Body of pancreas (tissue), 4 donors: Measurements from ENCODE around the gene UPK3B.
"Not testable (repeated sequence)": the region's sequence is repeated elsewhere in the genome, so short reads cannot be mapped to it uniquely, and the experiment has no call there.

Experiments
- CTCF ChIP-seq, 7 experiments: fragments of 450-650 bp in 4 of 7; fragments of 200-600 bp in 3 of 7; sonication (generic) in 3 of 7; IDR thresholded peaks; one replicate each; pipeline ENCODE4 v1.5.1; 2016 to 2019; ENCODE audit warnings: antibody characterized with exemption in 7 of 7
- POLR2A ChIP-seq, 3 donors: fragments of 450-650 bp; IDR thresholded peaks; one replicate each; pipeline ENCODE4 v1.6.1; 2016; ENCODE audit warnings: antibody characterized with exemption in 3 of 3, mild to moderate bottlenecking in 2 of 3

- TF ChIP-seq POLR2A, CTCF (IDR thresholded peaks at IDR 0.05): not testable (repeated sequence)
These were observed 11.7 kb upstream of the UPK3B start for GRCh38 chr7:76498583-76499200.
